SK-N-SH (cell line): ENCODE data around the gene PROSER1. TPM values are rescaled to one million over a fixed set of nuclear protein-coding genes. Genes with fewer than 3 reads are reported as not detected.
A peak's percentile ranks its signal among the peaks of the same experiment; 100 is the strongest.

Experiments
- CTCF ChIA-PET: fragments of 300-600, 350-600 bp; formaldehyde crosslinking; extraction: SDS; loops from one replicate; lab custom pipeline; 2021; lab: Yijun Ruan, JAX
- POLR2A ChIA-PET: fragments of 350-600 bp; sonication (Branson Sonifier 250); formaldehyde crosslinking; extraction: SDS; loops from one replicate; lab custom pipeline; 2020; ENCODE audit warnings: antibody characterized with exemption, inconsistent platforms; lab: Yijun Ruan, JAX
- DNase-seq: peaks from one replicate; pipeline ENCODE4 v3.0.0; 2012
- H2AFZ ChIP-seq: fragments of 200-600 bp; sonication (generic); 2 replicates; pipeline ENCODE4 v1.8.1; 2016; ENCODE audit warnings: antibody characterized with exemption, mild to moderate bottlenecking, low read depth
- H3F3A ChIP-seq: fragments of 200-600 bp; sonication (generic); replicated peaks from 2 replicates; pipeline ENCODE3; 2016; ENCODE audit warnings: antibody characterized with exemption, mild to moderate bottlenecking; ENCODE audit not compliant: insufficient read depth
- H3K27ac ChIP-seq, 2 experiments: fragments of 200-500 bp in 1 of 2; fragments of 200-600 bp in 1 of 2; sonication (Bioruptor generic) in 1 of 2; sonication (generic), shearing (Covaris generic) in 1 of 2; 2 replicates each; pipeline versions ENCODE4 v1.5.1 to v1.6.1; 2014 to 2016; ENCODE audit warnings: low read depth in 2 of 2, inconsistent platforms in 1 of 2, low read length in 1 of 2, mild to moderate bottlenecking in 1 of 2, mixed read lengths in 1 of 2
- H3K27me3 ChIP-seq: fragments of 200-600 bp; sonication (generic), shearing (Covaris generic); 2 replicates; pipeline ENCODE4 v1.6.1; 2016; ENCODE audit warnings: mixed run types; ENCODE audit not compliant: insufficient read depth
- H3K36me3 ChIP-seq, 2 experiments: fragments of 200-500 bp in 1 of 2; fragments of 200-600 bp in 1 of 2; sonication (Bioruptor generic) in 1 of 2; sonication (generic) in 1 of 2; replicated peaks in 1 of 2; 2 replicates each; pipeline versions ENCODE3 to v1.5.1; 2014 to 2016; ENCODE audit warnings: low read length in 1 of 2, mild to moderate bottlenecking in 1 of 2; ENCODE audit not compliant: insufficient read depth in 2 of 2, control insufficient read depth in 1 of 2
- H3K4me1 ChIP-seq, 2 experiments: fragments of 200-500 bp in 1 of 2; fragments of 200-600 bp in 1 of 2; sonication (Bioruptor generic) in 1 of 2; sonication (generic), shearing (Covaris generic) in 1 of 2; 2 replicates each; pipeline versions ENCODE4 v1.5.1 to v1.6.1; 2014 to 2016; ENCODE audit warnings: low read depth in 1 of 2, low read length in 1 of 2, mixed run types in 1 of 2; ENCODE audit not compliant: insufficient read depth in 2 of 2, control insufficient read depth in 1 of 2
- H3K4me2 ChIP-seq: fragments of 200-600 bp; sonication (generic), shearing (Covaris generic); 2 replicates; pipeline ENCODE4 v1.6.1; 2017; ENCODE audit warnings: mixed run types
- H3K4me3 ChIP-seq, 2 experiments: fragments of 200-500 bp in 1 of 2; fragments of 200-600 bp in 1 of 2; sonication (Bioruptor generic) in 1 of 2; sonication (generic), shearing (Covaris generic) in 1 of 2; 2 replicates each; pipeline versions ENCODE4 v1.5.1 to v1.8.1; 2014 to 2016; ENCODE audit warnings: low read depth in 2 of 2, inconsistent platforms in 1 of 2, low read length in 1 of 2, mild to moderate bottlenecking in 1 of 2, mixed read lengths in 1 of 2, moderate library complexity in 1 of 2
- H3K79me2 ChIP-seq: fragments of 200-600 bp; sonication (generic); 2 replicates; pipeline ENCODE4 v1.8.1; 2017; ENCODE audit warnings: mild to moderate bottlenecking; ENCODE audit not compliant: insufficient read depth
- H3K9ac ChIP-seq: fragments of 200-600 bp; sonication (generic); 2 replicates; pipeline ENCODE4 v1.6.1; 2017; ENCODE audit warnings: mixed run types
- H3K9me2 ChIP-seq: fragments of 200-600 bp; sonication (generic); 2 replicates; pipeline ENCODE4 v1.6.1; 2017; ENCODE audit warnings: mixed run types
- H3K9me3 ChIP-seq: fragments of 200-600 bp; sonication (generic); 2 replicates; pipeline ENCODE4 v1.6.1; 2017; ENCODE audit warnings: mixed run types, mild to moderate bottlenecking, moderate library complexity
- H4K20me1 ChIP-seq: fragments of 200-600 bp; sonication (generic); 2 replicates; pipeline ENCODE4 v1.6.1; 2017; ENCODE audit warnings: mild to moderate bottlenecking, mixed run types; ENCODE audit not compliant: insufficient read depth
- ELF1 ChIP-seq: IDR thresholded peaks from 2 replicates; pipeline ENCODE4 v1.4.0; 2012
- FOSL2 ChIP-seq: IDR thresholded peaks from 2 replicates; pipeline ENCODE4 v1.4.0; 2012; ENCODE audit warnings: low read depth, mild to moderate bottlenecking, moderate library complexity, borderline replicate concordance
- FOXJ3 ChIP-seq: sonication (generic); formaldehyde crosslinking; IDR thresholded peaks from 2 replicates; pipeline ENCODE4 v1.5.1; 2020; ENCODE audit warnings: mild to moderate bottlenecking, missing genetic modification reagents
- MXI1 ChIP-seq: IDR thresholded peaks from 2 replicates; pipeline ENCODE4 v1.6.1; 2012; ENCODE audit warnings: mild to moderate bottlenecking, low read depth, low read length, improper control_type of control experiment
- POLR2AphosphoS5 ChIP-seq: IDR thresholded peaks from 2 replicates; pipeline ENCODE4 v1.6.1; 2012; ENCODE audit warnings: low read depth, low read length
- RCOR1 ChIP-seq: fragments of 150-350 bp; IDR thresholded peaks from 2 replicates; pipeline ENCODE4 v1.6.1; 2017; ENCODE audit warnings: antibody characterized with exemption, low read length
- SIN3A ChIP-seq: IDR thresholded peaks from 2 replicates; pipeline ENCODE4 v1.6.1; 2012; ENCODE audit warnings: low read depth, mild to moderate bottlenecking, low read length, moderate library complexity, borderline replicate concordance
- TAF1 ChIP-seq: IDR thresholded peaks from 2 replicates; pipeline ENCODE4 v1.6.1; 2012; ENCODE audit warnings: low read depth, mild to moderate bottlenecking, low read length, moderate library complexity, borderline replicate concordance
- TCF12 ChIP-seq: IDR thresholded peaks from 2 replicates; pipeline ENCODE4 v1.4.0; 2012
- TEAD4 ChIP-seq: IDR thresholded peaks from 2 replicates; pipeline ENCODE4 v1.4.0; 2012; ENCODE audit warnings: mild to moderate bottlenecking, borderline replicate concordance; ENCODE audit not compliant: insufficient read depth
- WGBS: methylation state at CpG from one replicate; pipeline ENCODE4 v1.1.6; 2017; ENCODE audit warnings: low lambda C conversion rate; 5-methylcytosine and 5-hydroxymethylcytosine counted together
- polyA plus RNA-seq, 3 experiments: library from polyadenylated mRNA; depleted of rRNA; stranded (reverse); fragments of >200 nt; gene quantifications; 2 replicates each; pipeline ENCODE4 v1.2.3, GENCODE V29; 2012
- TF ChIP-seq, protein P1 (sequence below): IDR thresholded peaks from 2 replicates; pipeline ENCODE4 v1.4.0; 2012; ENCODE audit warnings: low read depth, borderline replicate concordance

PROSER1 gene
- polyA plus RNA-seq, 1 of the 3 experiments (the other 2 are of a cell fraction), result 14.8 TPM

DNA sequence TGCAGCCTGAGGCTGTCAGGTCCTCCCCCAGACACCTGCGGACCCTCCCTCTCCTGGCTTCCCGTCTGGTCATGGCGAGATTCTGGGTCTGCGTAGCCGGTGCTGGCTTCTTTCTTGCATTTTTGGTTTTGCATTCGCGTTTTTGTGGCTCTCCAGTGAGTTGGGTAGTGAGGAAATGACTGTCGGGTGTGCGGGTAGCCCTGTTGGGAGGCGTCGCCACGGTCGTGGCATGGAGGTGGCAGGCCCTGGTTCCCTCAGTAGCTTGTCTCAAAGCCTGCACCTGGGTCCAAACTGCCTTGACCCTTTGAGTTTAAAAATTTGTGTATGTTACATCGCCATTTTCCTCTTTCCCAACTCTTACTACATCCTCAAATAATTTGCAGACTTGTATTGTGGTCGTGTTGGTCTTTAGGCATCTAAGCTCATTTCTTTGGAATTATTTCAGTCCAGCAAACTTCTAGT lies 711 bp upstream of the PROSER1 start:
- peak overlapping the region; percentile 75 for H3K9ac ChIP-seq
- ChIA-PET CTCF (interaction anchor here (0.9 to 1.2 kb wide), 3 partner anchors 10 to 577 kb away, joined by 3 to 4 read pairs (median 4); no protein-coding TSS in a partner anchor), POLR2A (interaction anchor here (1.2 to 2.7 kb wide), 3 partner anchors 8 to 58 kb away, joined by 3 to 13 read pairs (median 4); no protein-coding TSS in a partner anchor)
- no peaks in the 10 kb centered on the region for H3F3A ChIP-seq
- H3K4me2 ChIP-seq, result peak overlapping the region; percentile 86
- DNase-seq, result no peak
- H3K27me3 ChIP-seq, result no peaks in the 10 kb centered on the region
- H3K79me2 ChIP-seq, result peaks cover 58% of the 10 kb centered on the region
- peaks cover 7 to 16% of the 10 kb centered on the region in 2 experiments; a peak in 3 of 4 replicates for H3K4me1 ChIP-seq
- under 1% methylated on average over 15 of the region's 15 CpGs for WGBS
- peak overlapping the region; percentile 73 to 100 for H3K4me3 ChIP-seq
- peaks cover 22% of the 10 kb centered on the region for H4K20me1 ChIP-seq
- H3K27ac ChIP-seq, result peak overlapping the region; percentile 71 to 97; a peak in 3 of 4 replicates
- no peaks in the 10 kb centered on the region for H3K9me3 ChIP-seq
- no peaks in the 10 kb centered on the region for H3K9me2 ChIP-seq
- peak overlapping the region; percentile 91 for H2AFZ ChIP-seq
- H3K36me3 ChIP-seq, result peaks cover 0 to 12% of the 10 kb centered on the region in 2 experiments
- TF ChIP-seq TAF1 (no peak), MXI1 (0 out of 2 replicates have a peak, but pooled peaks have one; percentile 8), TCF12 (no peak)

DNA sequence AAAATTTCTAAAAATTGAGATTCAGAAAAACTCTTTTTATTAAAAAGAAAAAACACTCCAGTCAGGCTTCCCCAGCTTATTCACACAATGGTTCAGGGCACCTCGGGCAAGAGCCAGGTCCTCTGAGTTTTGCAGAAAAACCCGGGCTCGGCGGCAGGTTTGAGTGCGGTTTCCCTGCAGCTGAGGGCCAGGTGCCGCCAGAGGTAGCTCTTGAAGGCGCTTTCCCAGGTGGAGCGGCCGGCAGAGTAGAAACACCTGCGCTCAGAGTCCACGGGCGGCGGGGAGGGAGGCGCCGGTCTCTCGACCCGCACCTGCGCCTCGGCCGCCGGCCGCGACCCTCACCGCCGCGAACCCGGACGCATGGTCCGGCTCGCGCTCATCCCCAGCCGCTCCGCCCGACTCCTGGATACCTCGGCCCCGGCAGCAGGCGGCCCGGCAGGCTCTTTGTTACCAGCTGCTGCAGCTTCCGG lies 444 bp downstream of the PROSER1 start:
- H3K9me3 ChIP-seq, result no peaks in the 10 kb centered on the region
- peaks cover 0 to 10% of the 10 kb centered on the region in 2 experiments for H3K36me3 ChIP-seq
- TF ChIP-seq ELF1, result no peak
- no peak for TF ChIP-seq FOXJ3
- TF ChIP-seq RCOR1, result no peak
- TF ChIP-seq, protein P1, sequence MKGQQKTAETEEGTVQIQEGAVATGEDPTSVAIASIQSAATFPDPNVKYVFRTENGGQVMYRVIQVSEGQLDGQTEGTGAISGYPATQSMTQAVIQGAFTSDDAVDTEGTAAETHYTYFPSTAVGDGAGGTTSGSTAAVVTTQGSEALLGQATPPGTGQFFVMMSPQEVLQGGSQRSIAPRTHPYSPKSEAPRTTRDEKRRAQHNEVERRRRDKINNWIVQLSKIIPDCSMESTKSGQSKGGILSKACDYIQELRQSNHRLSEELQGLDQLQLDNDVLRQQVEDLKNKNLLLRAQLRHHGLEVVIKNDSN, result no peak
- no peak for TF ChIP-seq FOSL2
- no peak for TF ChIP-seq TEAD4
- peak; percentile 33; the same call in 1 of the 2 replicates for TF ChIP-seq POLR2AphosphoS5
- TF ChIP-seq TCF12, result no peak
- 0 out of 2 replicates have a peak, but pooled peaks have one; percentile 45 for TF ChIP-seq MXI1
- TF ChIP-seq SIN3A, result 0 out of 2 replicates have a peak, but pooled peaks have one; percentile 69
- peak overlapping the region; percentile 73 to 100 for H3K4me3 ChIP-seq
- no peaks in the 10 kb centered on the region for H3K9me2 ChIP-seq
- CTCF ChIA-PET, result interaction anchor here (1.2 to 1.9 kb wide), 7 partner anchors 10 to 579 kb away, joined by 3 to 9 read pairs (median 4); no protein-coding TSS in a partner anchor
- no peak for DNase-seq
- peaks cover 68% of the 10 kb centered on the region for H3K79me2 ChIP-seq
- 1% methylated on average over 27 of the region's 39 CpGs for WGBS
- peaks cover 7 to 16% of the 10 kb centered on the region in 2 experiments; a peak in 3 of 4 replicates for H3K4me1 ChIP-seq
- H2AFZ ChIP-seq, result peak overlapping the region; percentile 91
- POLR2A ChIA-PET, result interaction anchor here (1.2 to 2.7 kb wide), 3 partner anchors 9 to 57 kb away, joined by 3 to 13 read pairs (median 4); no protein-coding TSS in a partner anchor
- peak overlapping the region; percentile 71 to 97 for H3K27ac ChIP-seq
- no peaks in the 10 kb centered on the region for H3K27me3 ChIP-seq
- peaks cover 22% of the 10 kb centered on the region for H4K20me1 ChIP-seq
- H3K9ac ChIP-seq, result peak overlapping the region; percentile 75
- H3F3A ChIP-seq, result no peaks in the 10 kb centered on the region
- H3K4me2 ChIP-seq, result peak overlapping the region; percentile 86
